Measurements from ENCODE around the gene RGS12.

RGS12 gene

GRCh38 chr4:3292571-3293400 lies at the start of gene RGS12:
RGS12 (plus strand) TSS chr4:3293021; CDS start chr4:3316171, 23,150 bp downstream.
- no peak for DNase-seq

DNA sequence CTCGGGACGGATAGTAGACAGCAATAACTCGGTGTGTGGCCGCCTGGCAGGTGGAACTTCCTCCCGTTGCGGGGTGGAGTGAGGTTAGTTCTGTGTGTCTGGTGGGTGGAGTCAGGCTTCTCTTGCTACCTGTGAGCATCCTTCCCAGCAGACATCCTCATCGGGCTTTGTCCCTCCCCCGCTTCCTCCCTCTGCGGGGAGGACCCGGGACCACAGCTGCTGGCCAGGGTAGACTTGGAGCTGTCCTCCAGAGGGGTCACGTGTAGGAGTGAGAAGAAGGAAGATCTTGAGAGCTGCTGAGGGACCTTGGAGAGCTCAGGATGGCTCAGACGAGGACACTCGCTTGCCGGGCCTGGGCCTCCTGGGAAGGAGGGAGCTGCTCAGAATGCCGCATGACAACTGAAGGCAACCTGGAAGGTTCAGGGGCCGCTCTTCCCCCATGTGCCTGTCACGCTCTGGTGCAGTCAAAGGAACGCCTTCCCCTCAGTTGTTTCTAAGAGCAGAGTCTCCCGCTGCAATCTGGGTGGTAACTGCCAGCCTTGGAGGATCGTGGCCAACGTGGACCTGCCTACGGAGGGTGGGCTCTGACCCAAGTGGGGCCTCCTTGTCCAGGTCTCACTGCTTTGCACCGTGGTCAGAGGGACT lies 49.6 kb upstream of the RGS12 start:
- DNase-seq, result no peak

DNA sequence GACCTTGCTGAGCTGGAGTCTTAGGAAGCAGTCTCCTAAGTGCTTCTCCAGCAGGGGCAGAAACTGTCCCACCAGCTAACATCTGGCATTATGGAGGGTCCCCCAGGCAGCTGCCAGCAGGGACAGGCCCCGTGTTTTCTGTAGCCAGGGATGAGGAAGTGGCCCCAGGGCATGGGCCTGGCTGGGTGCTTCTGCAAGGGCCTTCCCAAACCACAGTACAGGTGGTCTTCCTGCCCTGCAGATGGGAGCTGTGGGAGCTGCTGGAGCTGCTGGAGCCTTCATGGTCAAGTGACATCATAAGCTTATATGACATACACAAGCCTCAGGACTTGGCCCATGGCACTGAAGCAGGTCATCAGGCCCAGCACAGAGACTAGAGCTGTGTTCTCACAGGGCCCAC lies 48.8 kb upstream of the RGS12 start:
- no peak for DNase-seq

GRCh38 chr4:3244747-3245146 lies 48.1 kb upstream of the RGS12 start:
- DNase-seq, result no peak

- no peak for DNase-seq
Observed at GRCh38 chr4:3245676-3246075, 47.1 kb upstream of the RGS12 start.

GRCh38 chr4:3246458-3247398 lies 46.1 kb upstream of the RGS12 start:
- no peak for DNase-seq

GRCh38 chr4:3247399-3248177 lies 45.2 kb upstream of the RGS12 start:
- no peak for DNase-seq

- DNase-seq, result no peak
Observed at GRCh38 chr4:3248178-3248480, 44.7 kb upstream of the RGS12 start.

GRCh38 chr4:3248811-3249661 lies 43.8 kb upstream of the RGS12 start, which contains the start of gene MSANTD1:
MSANTD1 (plus strand) TSS chr4:3249159; CDS start chr4:3249223, 64 bp downstream.
- DNase-seq, result no peak

DNA sequence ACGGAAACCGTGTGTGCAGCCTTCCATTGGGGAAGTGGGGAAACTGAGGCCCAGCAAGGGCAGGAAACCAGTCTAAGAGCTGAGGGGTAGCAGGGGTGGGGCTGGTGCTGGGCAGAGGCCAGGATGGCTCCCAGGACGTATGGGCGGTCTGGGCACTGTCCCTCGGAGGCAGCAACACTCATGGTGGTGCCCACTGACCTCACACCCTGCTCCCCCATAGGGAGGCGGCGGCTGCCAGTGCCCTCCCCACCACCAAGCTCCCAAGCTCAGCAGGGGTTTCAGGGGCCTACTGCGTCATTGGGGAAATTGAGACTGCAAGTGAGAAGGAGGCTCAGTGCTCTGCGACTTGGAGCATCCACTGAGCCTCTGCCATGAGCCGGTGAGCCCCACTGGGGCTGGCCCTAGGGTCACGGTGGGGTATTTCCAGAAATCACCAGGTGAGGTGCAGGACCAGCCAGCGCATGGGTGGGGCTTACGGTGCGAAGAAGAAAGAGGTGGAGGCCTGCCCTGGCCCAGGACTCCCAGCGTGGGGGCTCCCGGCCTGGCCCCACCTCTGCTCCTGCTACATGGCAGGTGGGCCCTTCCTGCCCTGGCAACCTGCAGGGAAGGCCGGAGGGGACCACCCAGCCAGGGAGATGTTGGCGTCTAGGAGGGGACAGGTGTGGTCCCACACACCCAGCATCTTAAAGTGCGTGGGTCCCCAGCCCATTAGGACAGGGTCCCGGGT lies 42.9 kb upstream of the RGS12 start:
- no peak for DNase-seq

- DNase-seq, result no peak
Observed at GRCh38 chr4:3250438-3250955, 42.3 kb upstream of the RGS12 start.

- no peak for DNase-seq
Observed at GRCh38 chr4:3250956-3251690, 41.7 kb upstream of the RGS12 start.

- no peak for DNase-seq
Observed at GRCh38 chr4:3251691-3252479, 40.9 kb upstream of the RGS12 start.

GRCh38 chr4:3252480-3252828 lies 40.4 kb upstream of the RGS12 start:
- DNase-seq, result no peak

GRCh38 chr4:3252831-3253641 lies 39.8 kb upstream of the RGS12 start:
- DNase-seq, result no peak

DNA sequence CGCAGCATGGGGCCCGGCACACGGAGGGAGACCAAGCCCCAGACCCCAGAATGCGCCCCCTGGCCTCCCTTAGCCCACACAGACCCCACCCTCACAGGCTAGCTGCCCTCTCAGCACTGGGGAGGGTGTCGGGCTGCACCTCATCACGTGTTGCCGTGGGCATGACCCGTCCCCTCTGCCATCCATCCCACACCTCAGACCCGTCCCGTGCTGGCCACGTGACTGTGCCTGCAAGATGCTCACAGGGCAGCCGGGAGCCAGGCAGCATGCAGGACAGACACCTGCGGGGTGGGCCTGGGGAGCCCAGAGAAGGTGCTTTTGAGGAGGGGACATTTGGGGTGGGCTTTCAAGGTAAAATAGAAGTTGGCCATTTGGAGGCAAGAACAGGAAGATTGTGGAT lies 39.0 kb upstream of the RGS12 start:
- DNase-seq, result no peak

GRCh38 chr4:3254302-3255131 lies 38.3 kb upstream of the RGS12 start:
- no peak for DNase-seq
